Aorta (tissue), 5 donors: Measurements from ENCODE around the gene EIF3CL. TPM values are rescaled to one million over a fixed set of nuclear protein-coding genes. Genes with fewer than 3 reads are reported as not detected.
"Not testable (repeated sequence)": the region's sequence is repeated elsewhere in the genome, so short reads cannot be mapped to it uniquely, and the experiment has no call there.

Experiments
- ATAC-seq: fragments of 200-7000 bp; cut with Tn5 transposase; one replicate; pipeline ENCODE4 v1.9.1; 2022; ENCODE audit warnings: moderate library complexity; ENCODE audit not compliant: low FRiP score
- DNase-seq, 2 donors: peaks; one replicate each; pipeline ENCODE4 v3.0.0-alpha.2; 2020
- H3K27ac ChIP-seq, 2 donors: one replicate each; pipeline ENCODE4 v1.5.1; 2013; ENCODE audit warnings: low read length in 2 of 2, mild to moderate bottlenecking in 2 of 2, moderate library complexity in 2 of 2, control low read depth in 1 of 2, inconsistent platforms in 1 of 2, low read depth in 1 of 2
- H3K27me3 ChIP-seq, 2 donors: one replicate each; pipeline ENCODE4 v1.6.1; 2013; ENCODE audit warnings: control low read depth in 1 of 2, low read length in 1 of 2, mild to moderate bottlenecking in 1 of 2, moderate library complexity in 1 of 2; ENCODE audit not compliant: insufficient read depth in 2 of 2, control insufficient read depth in 1 of 2
- H3K36me3 ChIP-seq, 2 donors: one replicate each; pipeline ENCODE4 v1.6.1; 2013; ENCODE audit warnings: control low read depth in 1 of 2, low read length in 1 of 2, mild to moderate bottlenecking in 1 of 2; ENCODE audit not compliant: insufficient read depth in 2 of 2, control insufficient read depth in 1 of 2
- H3K4me1 ChIP-seq, 2 donors: one replicate each; pipeline ENCODE4 v1.6.1; 2013; ENCODE audit warnings: low read length in 2 of 2, control low read depth in 1 of 2, mild to moderate bottlenecking in 1 of 2, moderate library complexity in 1 of 2; ENCODE audit not compliant: insufficient read depth in 2 of 2, control insufficient read depth in 1 of 2
- H3K4me3 ChIP-seq, 2 donors: one replicate each; pipeline ENCODE4 v1.5.1; 2013; ENCODE audit warnings: low read length in 2 of 2, control low read depth in 1 of 2, mild to moderate bottlenecking in 1 of 2
- H3K9me3 ChIP-seq: one replicate; pipeline ENCODE4 v1.6.1; 2013; ENCODE audit warnings: mild to moderate bottlenecking, low read length; ENCODE audit not compliant: control insufficient read depth
- WGBS, 2 donors: extraction: QIAGEN DNeasy Blood & Tissue Kit; methylation state at CpG; one replicate each; pipeline ENCODE4 v1.1.7; 2013; 5-methylcytosine and 5-hydroxymethylcytosine counted together
- intact Hi-C, 2 donors: fragments of 100-400 bp; cut with DNase I; formaldehyde crosslinking; loops; one replicate each; pipeline versions ENCODE4 v1.14.2 to v1.15.0; 2022
- polyA plus RNA-seq, 2 donors: library from polyadenylated mRNA; stranded (reverse); fragments of 200-250 nt; gene quantifications; one replicate each; pipeline ENCODE4 v1.2.3, GENCODE V29; 2013
- total RNA-seq, 2 donors: library from RNA; stranded (reverse); fragmentation: NEBNext Ultra II Directional; extraction: Animal tissue kit (Norgen Biotek cat#: 25700); gene quantifications; one replicate each; pipeline ENCODE4 v1.2.1, GENCODE V29; 2021
- donor health status: healthy with polysubstance abuse.
- donor health status: Bipolar disorder and iron deficiency.
- donor health status: DM: no; HTN: no; CAD: no.
- donor health status: DM: no; HTN: no; CAD: no.
- donor health status: DM: yes; HTN: yes; CAD: no.

The EIF3CL gene
- total and polyA plus RNA-seq, 4 donors, result 40.7 to 88.0 (median 52.1) TPM

- H3K4me3 ChIP-seq, ATAC-seq, H3K27ac ChIP-seq, intact Hi-C loops, H3K9me3 ChIP-seq, H3K36me3 ChIP-seq, DNase-seq, H3K4me1 ChIP-seq, H3K27me3 ChIP-seq: not testable (repeated sequence)
- no CpG with 5 or more reads among the region's 11 CpGs for WGBS, 2 donors
Measured at GRCh38 chr16:28421071-28421750, 17.6 kb upstream of the EIF3CL start.

DNA sequence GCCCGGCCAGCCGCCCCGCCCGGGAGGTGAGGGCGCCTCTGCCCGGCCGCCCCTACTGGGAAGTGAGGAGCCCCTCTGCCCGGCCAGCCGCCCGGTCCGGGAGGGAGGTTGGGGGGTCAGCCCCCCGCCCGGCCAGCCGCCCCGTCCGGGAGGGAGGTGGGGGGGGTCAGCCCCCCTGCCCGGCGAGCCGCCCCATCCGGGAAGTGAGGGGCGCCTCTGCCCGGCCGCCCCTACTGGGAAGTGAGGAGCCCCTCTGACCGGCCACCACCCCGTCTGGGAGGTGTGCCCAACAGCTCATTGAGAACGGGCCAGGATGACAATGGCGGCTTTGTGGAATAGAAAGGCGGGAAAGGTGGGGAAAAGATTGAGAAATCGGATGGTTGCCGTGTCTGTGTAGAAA is 13.4 kb upstream of the EIF3CL start:
- intact Hi-C loops, H3K27me3 ChIP-seq, H3K36me3 ChIP-seq, DNase-seq, H3K4me3 ChIP-seq, H3K9me3 ChIP-seq, H3K4me1 ChIP-seq, ATAC-seq, H3K27ac ChIP-seq: not testable (repeated sequence)
- 95 to 96% methylated on average over 17 to 21 of the region's 30 CpGs for WGBS, 2 donors

GRCh38 chr16:28414530-28414929 is 10.9 kb upstream of the EIF3CL start:
- H3K9me3 ChIP-seq, H3K4me3 ChIP-seq, H3K27ac ChIP-seq, H3K4me1 ChIP-seq, H3K27me3 ChIP-seq, ATAC-seq, intact Hi-C loops, H3K36me3 ChIP-seq: not testable (repeated sequence)
- DNase-seq, result peak in 1 of 2 donors; percentile 28
- 89 to 92% methylated on average over 14 to 15 of the region's 18 CpGs for WGBS, 2 donors

DNA sequence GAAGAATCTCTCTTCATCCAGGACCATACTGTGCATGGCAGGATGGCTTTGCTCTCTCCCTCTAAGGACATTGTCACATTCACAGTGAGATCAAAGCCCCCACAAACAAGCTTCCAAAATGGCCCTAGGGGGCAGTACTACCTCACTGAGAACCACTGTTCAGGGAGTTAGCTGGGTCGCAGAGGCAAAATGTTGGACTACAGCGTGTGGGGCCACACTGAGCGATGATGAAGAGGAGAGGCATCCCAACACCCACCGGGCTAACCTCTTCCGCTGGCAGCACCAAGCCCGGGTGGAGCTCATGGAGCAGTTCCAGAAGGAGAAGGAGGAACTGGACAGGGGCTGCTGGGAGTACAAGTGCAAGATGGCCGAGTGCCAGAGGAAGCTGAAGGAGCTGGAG is 9.9 kb upstream of the EIF3CL start:
- H3K27ac ChIP-seq, H3K4me3 ChIP-seq, ATAC-seq, intact Hi-C loops, H3K27me3 ChIP-seq, DNase-seq, H3K36me3 ChIP-seq, H3K4me1 ChIP-seq, H3K9me3 ChIP-seq: not testable (repeated sequence)
- WGBS, 2 donors, result no CpG with 5 or more reads among the region's 7 CpGs

DNA sequence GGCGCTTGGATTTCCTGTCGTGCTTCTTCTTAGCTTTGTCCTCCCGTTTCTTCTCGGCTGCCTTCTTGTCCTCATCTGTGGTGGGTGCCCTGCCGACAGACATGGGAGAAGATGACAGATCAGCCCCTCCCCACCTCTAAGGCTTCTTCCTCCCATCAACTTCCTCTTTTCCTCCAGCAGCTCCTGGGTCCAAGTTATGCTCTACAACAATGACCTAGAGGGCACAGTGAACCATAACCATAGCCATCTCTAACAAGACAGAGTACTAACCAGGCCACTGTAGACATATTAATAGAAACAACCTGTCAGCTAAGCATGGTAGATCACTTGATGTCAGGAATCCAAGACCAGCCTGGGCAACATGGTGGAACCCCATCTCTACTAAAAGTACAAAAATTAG is 11.6 kb downstream of the EIF3CL start:
- H3K4me3 ChIP-seq, ATAC-seq, intact Hi-C loops, H3K27me3 ChIP-seq, H3K9me3 ChIP-seq, DNase-seq, H3K4me1 ChIP-seq, H3K27ac ChIP-seq, H3K36me3 ChIP-seq: not testable (repeated sequence)
- WGBS, 2 donors, result no CpG with 5 or more reads among the region's 5 CpGs

DNA sequence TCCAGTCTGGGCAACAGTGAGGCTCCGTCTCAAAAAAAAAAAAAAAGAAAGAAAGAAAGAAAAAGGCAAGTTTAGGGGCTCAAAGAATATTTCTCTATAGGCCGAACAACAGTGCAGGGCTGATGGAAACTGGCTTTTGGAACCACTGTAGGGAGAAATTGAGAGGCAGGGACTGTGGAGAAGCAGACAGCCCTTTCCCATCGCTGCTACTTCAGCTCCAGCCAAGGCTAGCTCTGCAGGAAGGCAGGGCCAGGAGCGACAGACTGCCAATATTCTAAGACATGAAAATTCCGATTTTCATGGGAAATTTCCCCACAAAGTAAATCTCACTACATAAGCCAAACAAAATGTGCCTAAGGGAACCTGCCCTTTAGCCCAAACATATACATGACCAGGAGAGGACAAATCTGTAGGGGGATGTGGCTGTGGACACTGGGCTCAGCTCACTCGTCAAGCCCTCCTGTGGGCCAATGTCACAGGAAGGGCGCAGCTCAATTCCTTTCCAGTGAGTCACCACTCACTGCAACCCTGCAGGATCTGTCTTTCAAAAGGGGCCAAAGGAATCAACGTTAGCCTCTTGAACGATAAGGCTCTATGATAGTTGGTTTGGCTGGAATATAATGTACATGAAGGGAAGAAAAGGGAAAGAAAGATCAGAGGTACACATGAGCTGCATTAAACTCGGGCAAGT is 21.3 kb downstream of the EIF3CL start:
- H3K9me3 ChIP-seq, H3K4me3 ChIP-seq, H3K27ac ChIP-seq, intact Hi-C loops, H3K4me1 ChIP-seq, DNase-seq, ATAC-seq, H3K36me3 ChIP-seq, H3K27me3 ChIP-seq: not testable (repeated sequence)
- WGBS, 2 donors, result 20 to 59% methylated on average over 1 to 3 of the region's 10 CpGs

GRCh38 chr16:28377822-28378221 is 25.8 kb downstream of the EIF3CL start:
- H3K27ac ChIP-seq, H3K36me3 ChIP-seq, H3K4me1 ChIP-seq, H3K27me3 ChIP-seq, ATAC-seq, intact Hi-C loops, H3K9me3 ChIP-seq, H3K4me3 ChIP-seq: not testable (repeated sequence)
- WGBS, 2 donors, result 95 to 98% methylated on average over 4 to 5 of the region's 10 CpGs
- peak in 1 of 2 donors; percentile 37 for DNase-seq

DNA sequence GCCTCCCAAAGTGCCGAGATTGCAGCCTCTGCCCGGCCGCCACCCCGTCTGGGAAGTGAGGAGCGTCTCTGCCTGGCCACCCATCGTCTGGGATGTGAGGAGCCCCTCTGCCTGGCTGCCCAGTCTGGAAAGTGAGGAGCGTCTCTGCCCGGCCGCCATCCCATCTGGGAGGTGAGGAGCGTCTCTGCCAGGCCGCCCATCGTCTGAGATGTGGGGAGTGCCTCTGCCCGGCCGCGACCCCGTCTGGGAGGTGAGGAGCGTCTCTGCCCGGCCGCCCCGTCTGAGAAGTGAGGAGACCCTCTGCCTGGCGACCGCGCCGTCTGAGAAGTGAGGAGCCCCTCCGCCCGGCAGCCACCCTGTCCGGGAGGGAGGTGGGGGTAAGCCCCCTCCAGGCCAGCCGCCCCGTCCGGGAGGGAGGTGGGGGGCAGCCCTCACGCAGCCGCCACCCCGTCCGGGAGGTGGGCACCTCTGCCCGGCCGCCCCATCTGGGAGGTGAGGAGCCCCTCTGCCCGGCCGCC is 26.5 kb downstream of the EIF3CL start:
- intact Hi-C loops, H3K4me3 ChIP-seq, H3K4me1 ChIP-seq, H3K9me3 ChIP-seq, ATAC-seq, H3K36me3 ChIP-seq, H3K27me3 ChIP-seq, H3K27ac ChIP-seq: not testable (repeated sequence)
- 95 to 97% methylated on average over 17 to 31 of the region's 38 CpGs for WGBS, 2 donors
- peak; percentile 4 to 40 for DNase-seq

GRCh38 chr16:28375115-28375514 is 28.5 kb downstream of the EIF3CL start:
- H3K36me3 ChIP-seq, H3K27ac ChIP-seq, H3K27me3 ChIP-seq, H3K4me3 ChIP-seq, intact Hi-C loops, H3K4me1 ChIP-seq, ATAC-seq, H3K9me3 ChIP-seq: not testable (repeated sequence)
- peak in 1 of 2 donors; percentile 19 for DNase-seq
- 3% methylated on average over 3 of the region's 8 CpGs for WGBS, 2 donors
